Neutrophil (primary cell): ENCODE data around the gene CABP1.

Experiments used
- H3K27ac ChIP-seq: fragments of 200-600 bp; sonication (generic); 2 replicates; pipeline ENCODE4 v1.5.1; 2016; ENCODE audit warnings: mild to moderate bottlenecking, moderate library complexity
- H3K27me3 ChIP-seq: fragments of 200-600 bp; sonication (generic); 2 replicates; pipeline ENCODE4 v1.6.0; 2016; ENCODE audit warnings: mild to moderate bottlenecking
- H3K36me3 ChIP-seq: fragments of 200-600 bp; sonication (generic); 2 replicates; pipeline ENCODE4 v1.5.1; 2017
- H3K4me1 ChIP-seq, 2 experiments: fragments of 200-600 bp in 1 of 2; sonication (generic) in 1 of 2; 1 replicate in 1 of 2; 2 replicates in 1 of 2; pipeline versions ENCODE4 v1.5.1 to v1.6.1; 2013 to 2016; ENCODE audit warnings: low read depth in 1 of 2, low read length in 1 of 2, mild to moderate bottlenecking in 1 of 2, moderate library complexity in 1 of 2; ENCODE audit not compliant: control insufficient read depth in 1 of 2, insufficient read depth in 1 of 2
- H3K4me3 ChIP-seq, 2 experiments: fragments of 200-600 bp in 1 of 2; sonication (generic) in 1 of 2; 1 replicate in 1 of 2; 2 replicates in 1 of 2; pipeline ENCODE4 v1.5.1; 2013 to 2016; ENCODE audit warnings: low read depth in 1 of 2, low read length in 1 of 2, mild to moderate bottlenecking in 1 of 2, moderate library complexity in 1 of 2
- H3K9me3 ChIP-seq: fragments of 200-600 bp; sonication (generic); 2 replicates; pipeline ENCODE4 v1.5.1; 2016
- TF ChIP-seq, protein P1 (sequence below): fragments of 200-600 bp; sonication (generic); IDR thresholded peaks from 2 replicates; pipeline ENCODE4 v1.5.1; 2016; ENCODE audit warnings: antibody characterized with exemption

CABP1 gene

DNA sequence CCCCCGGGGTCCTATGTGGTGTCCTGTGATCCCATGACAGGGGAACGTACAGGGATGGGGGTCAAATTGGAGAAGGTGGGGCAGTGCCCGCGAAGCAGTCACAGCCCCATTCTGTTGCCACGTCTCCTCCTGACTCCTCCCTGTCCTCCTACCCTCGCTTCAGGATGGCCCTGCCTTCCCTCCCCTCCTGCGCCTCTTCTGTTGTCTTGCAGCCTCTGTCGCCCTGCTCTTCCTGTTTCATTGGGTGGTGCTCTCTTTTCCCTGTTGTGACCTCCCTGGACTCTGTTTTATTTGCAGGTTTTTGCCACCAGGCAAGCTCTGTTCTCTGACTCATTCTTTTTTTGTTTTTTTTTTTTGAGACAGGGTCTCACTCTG lies 18.7 kb downstream of the CABP1 start:
- Histone ChIP-seq H3K36me3 (no peaks in the 10 kb centered on the region), H3K4me1 (no peaks in the 10 kb centered on the region), H3K27me3 (peaks cover 5% of the 10 kb centered on the region), H3K9me3 (no peaks in the 10 kb centered on the region), H3K27ac (no peak overlapping the region), H3K4me3 (no peak overlapping the region)
- TF ChIP-seq, protein P1, sequence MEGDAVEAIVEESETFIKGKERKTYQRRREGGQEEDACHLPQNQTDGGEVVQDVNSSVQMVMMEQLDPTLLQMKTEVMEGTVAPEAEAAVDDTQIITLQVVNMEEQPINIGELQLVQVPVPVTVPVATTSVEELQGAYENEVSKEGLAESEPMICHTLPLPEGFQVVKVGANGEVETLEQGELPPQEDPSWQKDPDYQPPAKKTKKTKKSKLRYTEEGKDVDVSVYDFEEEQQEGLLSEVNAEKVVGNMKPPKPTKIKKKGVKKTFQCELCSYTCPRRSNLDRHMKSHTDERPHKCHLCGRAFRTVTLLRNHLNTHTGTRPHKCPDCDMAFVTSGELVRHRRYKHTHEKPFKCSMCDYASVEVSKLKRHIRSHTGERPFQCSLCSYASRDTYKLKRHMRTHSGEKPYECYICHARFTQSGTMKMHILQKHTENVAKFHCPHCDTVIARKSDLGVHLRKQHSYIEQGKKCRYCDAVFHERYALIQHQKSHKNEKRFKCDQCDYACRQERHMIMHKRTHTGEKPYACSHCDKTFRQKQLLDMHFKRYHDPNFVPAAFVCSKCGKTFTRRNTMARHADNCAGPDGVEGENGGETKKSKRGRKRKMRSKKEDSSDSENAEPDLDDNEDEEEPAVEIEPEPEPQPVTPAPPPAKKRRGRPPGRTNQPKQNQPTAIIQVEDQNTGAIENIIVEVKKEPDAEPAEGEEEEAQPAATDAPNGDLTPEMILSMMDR = no peak

DNA sequence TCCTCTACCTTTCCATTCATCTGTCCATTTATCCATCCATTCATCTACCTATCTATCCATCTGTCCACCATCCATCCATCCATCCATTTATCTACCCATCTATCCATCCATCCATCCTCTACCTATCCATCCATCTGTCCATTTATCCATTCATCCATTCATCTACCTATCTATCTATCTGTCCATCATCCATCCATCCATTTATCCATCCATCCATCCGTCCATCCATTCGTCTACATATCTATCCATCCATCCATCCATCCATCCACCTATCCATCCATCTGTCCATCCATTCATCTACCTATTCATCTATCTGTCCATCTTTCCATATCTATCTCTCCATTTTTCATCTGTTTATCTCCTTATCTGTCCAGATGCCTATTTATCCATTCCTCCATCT lies 21.0 kb downstream of the CABP1 start:
- no peak overlapping the region for H3K27ac ChIP-seq
- TF ChIP-seq, protein P1 = no peak
- no peak overlapping the region for H3K4me3 ChIP-seq
- no peaks in the 10 kb centered on the region for H3K36me3 ChIP-seq
- no peaks in the 10 kb centered on the region for H3K4me1 ChIP-seq
- H3K27me3 ChIP-seq = peaks cover 5% of the 10 kb centered on the region
- no peaks in the 10 kb centered on the region for H3K9me3 ChIP-seq

GRCh38 chr12:120662879-120663278 lies 22.5 kb downstream of the CABP1 start:
- TF ChIP-seq, protein P1 = no peak
- no peak overlapping the region for H3K4me3 ChIP-seq
- no peaks in the 10 kb centered on the region for H3K4me1 ChIP-seq
- H3K36me3 ChIP-seq = no peaks in the 10 kb centered on the region
- no peaks in the 10 kb centered on the region for H3K9me3 ChIP-seq
- H3K27me3 ChIP-seq = peaks cover 5% of the 10 kb centered on the region
- H3K27ac ChIP-seq = no peak overlapping the region

- peaks cover 4% of the 10 kb centered on the region for H3K27me3 ChIP-seq
- H3K4me1 ChIP-seq = no peaks in the 10 kb centered on the region
- no peaks in the 10 kb centered on the region for H3K9me3 ChIP-seq
- H3K4me3 ChIP-seq = no peak overlapping the region
- no peak overlapping the region for H3K27ac ChIP-seq
- TF ChIP-seq, protein P1 = no peak
- H3K36me3 ChIP-seq = no peaks in the 10 kb centered on the region
These were observed 23.3 kb downstream of the CABP1 start for GRCh38 chr12:120663741-120664140.

GRCh38 chr12:120666571-120667390 lies 26.4 kb downstream of the CABP1 start:
- Histone ChIP-seq H3K36me3 (no peaks in the 10 kb centered on the region), H3K27me3 (no peaks in the 10 kb centered on the region), H3K9me3 (no peaks in the 10 kb centered on the region), H3K4me3 (no peak overlapping the region), H3K4me1 (no peaks in the 10 kb centered on the region), H3K27ac (no peak overlapping the region)
- TF ChIP-seq, protein P1 = no peak
